Measurements from ENCODE around the gene WDR54.

WDR54 gene

DNA sequence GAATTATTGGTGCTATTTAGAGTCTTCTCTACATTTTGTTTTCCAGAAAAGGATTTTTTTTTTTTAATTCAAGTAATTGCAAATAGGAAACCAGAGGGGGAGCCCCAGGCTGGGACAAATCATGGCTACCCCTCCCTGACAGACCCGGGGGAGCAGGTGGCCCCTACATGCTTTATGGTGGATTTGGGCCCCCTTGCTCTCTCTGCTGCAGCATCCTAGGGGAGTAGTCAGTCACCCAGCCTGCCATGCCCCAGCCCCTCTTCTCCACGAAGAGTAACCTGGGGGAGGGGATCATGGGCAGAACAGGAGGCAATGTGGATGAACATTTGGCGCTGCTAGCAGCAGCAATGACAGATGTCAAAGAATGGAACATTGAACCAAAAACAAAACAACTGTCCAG, 4.8 kb upstream of the WDR54 start:
- H3K9ac ChIP-seq (ENCODE audit: low read length) = no peak overlapping the region
- H3K4me3 ChIP-seq (ENCODE audit: low read depth, low read length, poor library complexity, severe bottlenecking) = no peak overlapping the region
- peaks cover 5% of the 10 kb centered on the region; the same call in 1 of the 2 replicates for H3K27me3 ChIP-seq (ENCODE audit: insufficient read depth, low read length)
- H3K36me3 ChIP-seq (ENCODE audit: insufficient read depth, low read length) = no peaks in the 10 kb centered on the region
- no peaks in the 10 kb centered on the region for H3F3A ChIP-seq (ENCODE audit: insufficient read depth, low read length)
- H3K9me2 ChIP-seq (ENCODE audit: low read depth, low read length) = no peaks in the 10 kb centered on the region
- H3K4me2 ChIP-seq (ENCODE audit: low read length) = no peak overlapping the region
- no peak overlapping the region for H2AFZ ChIP-seq (ENCODE audit: low read length)
- peaks cover 22% of the 10 kb centered on the region for H3K4me1 ChIP-seq (ENCODE audit: insufficient read depth, low read length, severe bottlenecking)
- TF ChIP-seq CTCF (IDR thresholded peaks at IDR 0.05; ENCODE audit: low read length) = peak; percentile 15; the same call in 1 of the 2 replicates
- no peak for TF ChIP-seq EZH2 (IDR thresholded peaks at IDR 0.05; ENCODE audit: borderline replicate concordance, low read length)
- H3K9me3 ChIP-seq (ENCODE audit: low read length) = no peaks in the 10 kb centered on the region
- H4K20me1 ChIP-seq (ENCODE audit: insufficient read depth, low read length) = no peaks in the 10 kb centered on the region
- no peaks in the 10 kb centered on the region for H3K79me2 ChIP-seq (ENCODE audit: insufficient read depth, low read length)
- H3K27ac ChIP-seq (ENCODE audit: low read depth, low read length, poor library complexity, severe bottlenecking) = no peak overlapping the region

GRCh38 chr2:74417197-74417596, 4.3 kb upstream of the WDR54 start:
- Histone ChIP-seq H3K4me1 (ENCODE audit: insufficient read depth, low read length, severe bottlenecking) (peaks cover 22% of the 10 kb centered on the region), H3K4me2 (ENCODE audit: low read length) (no peak overlapping the region)

DNA sequence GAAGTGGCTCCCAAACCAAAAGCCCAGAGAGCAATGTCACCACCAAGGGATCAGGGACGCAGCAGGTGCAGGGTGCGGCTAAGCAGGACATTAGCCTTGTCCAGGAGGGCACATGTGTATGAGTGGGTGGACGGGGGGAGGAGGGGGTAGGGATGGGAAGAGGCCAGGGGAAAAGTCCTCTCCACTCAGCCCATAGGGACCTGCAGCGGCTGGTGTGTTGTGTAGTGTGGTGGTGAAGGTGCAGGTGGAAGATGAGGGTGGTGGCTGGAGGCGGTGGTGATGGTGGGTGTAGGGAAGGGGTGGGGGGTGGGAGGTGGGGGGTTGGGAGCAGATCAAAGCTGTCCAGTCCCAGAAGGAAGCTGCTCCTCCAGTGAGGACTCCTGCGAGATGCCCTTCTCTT, 3.8 kb upstream of the WDR54 start:
- Histone ChIP-seq H3K4me1 (ENCODE audit: insufficient read depth, low read length, severe bottlenecking) (peaks cover 22% of the 10 kb centered on the region), H3K9me3 (ENCODE audit: low read length) (no peaks in the 10 kb centered on the region), H3K36me3 (ENCODE audit: insufficient read depth, low read length) (no peaks in the 10 kb centered on the region), H3F3A (ENCODE audit: insufficient read depth, low read length) (no peaks in the 10 kb centered on the region), H3K9ac (ENCODE audit: low read length) (no peak overlapping the region), H3K4me2 (ENCODE audit: low read length) (no peak overlapping the region), H4K20me1 (ENCODE audit: insufficient read depth, low read length) (no peaks in the 10 kb centered on the region), H3K9me2 (ENCODE audit: low read depth, low read length) (no peaks in the 10 kb centered on the region), H3K27me3 (ENCODE audit: insufficient read depth, low read length) (peaks cover 5% of the 10 kb centered on the region; the same call in 1 of the 2 replicates), H3K79me2 (ENCODE audit: insufficient read depth, low read length) (no peaks in the 10 kb centered on the region), H3K4me3 (ENCODE audit: low read depth, low read length, poor library complexity, severe bottlenecking) (no peak overlapping the region), H2AFZ (ENCODE audit: low read length) (no peak overlapping the region), H3K27ac (ENCODE audit: low read depth, low read length, poor library complexity, severe bottlenecking) (no peak overlapping the region)
- TF ChIP-seq EZH2 (IDR thresholded peaks at IDR 0.05; ENCODE audit: borderline replicate concordance, low read length) (no peak), CTCF (IDR thresholded peaks at IDR 0.05; ENCODE audit: low read length) (no peak)

More at GRCh38 chr2:74417197-74417596, 4.3 kb upstream of the WDR54 start:
- no peaks in the 10 kb centered on the region for H3K79me2 ChIP-seq (ENCODE audit: insufficient read depth, low read length)
- peaks cover 5% of the 10 kb centered on the region; the same call in 1 of the 2 replicates for H3K27me3 ChIP-seq (ENCODE audit: insufficient read depth, low read length)
- TF ChIP-seq EZH2 (IDR thresholded peaks at IDR 0.05; ENCODE audit: borderline replicate concordance, low read length) (no peak), CTCF (IDR thresholded peaks at IDR 0.05; ENCODE audit: low read length) (no peak)
- no peaks in the 10 kb centered on the region for H3K9me2 ChIP-seq (ENCODE audit: low read depth, low read length)
- H3K9me3 ChIP-seq (ENCODE audit: low read length) = no peaks in the 10 kb centered on the region
- H3K27ac ChIP-seq (ENCODE audit: low read depth, low read length, poor library complexity, severe bottlenecking) = no peak overlapping the region
- H4K20me1 ChIP-seq (ENCODE audit: insufficient read depth, low read length) = no peaks in the 10 kb centered on the region
- H3F3A ChIP-seq (ENCODE audit: insufficient read depth, low read length) = no peaks in the 10 kb centered on the region
- no peak overlapping the region for H3K4me3 ChIP-seq (ENCODE audit: low read depth, low read length, poor library complexity, severe bottlenecking)
- no peak overlapping the region for H2AFZ ChIP-seq (ENCODE audit: low read length)
- H3K9ac ChIP-seq (ENCODE audit: low read length) = no peak overlapping the region
- no peaks in the 10 kb centered on the region for H3K36me3 ChIP-seq (ENCODE audit: insufficient read depth, low read length)

Data from OCI-LY1 (cell line).